ENCODE results near the gene EME1.
"Not testable (repeated sequence)": the region's sequence is repeated elsewhere in the genome, so short reads cannot be mapped to it uniquely, and the experiment has no call there.

The EME1 gene

GRCh38 chr17:50372758-50373556 lies at the start of gene EME1, which contains the start of gene MRPL27:
TSS of gene EME1 (plus strand) at chr17:50373229. CDS start at chr17:50375209, 1,980 bp downstream.
TSS of gene MRPL27 (minus strand) at chr17:50373184. CDS start at chr17:50373170, 14 bp downstream.
- DNase-seq: peak; percentile 86

- no peak for DNase-seq
Observed at GRCh38 chr17:50325906-50326305, 47.1 kb upstream of the EME1 start.

GRCh38 chr17:50326831-50327364 lies 46.1 kb upstream of the EME1 start:
- DNase-seq: no peak

GRCh38 chr17:50328363-50329325 lies 44.4 kb upstream of the EME1 start:
- no peak for DNase-seq

GRCh38 chr17:50329716-50330115 lies 43.3 kb upstream of the EME1 start:
- DNase-seq: no peak

- no peak for DNase-seq
Observed at GRCh38 chr17:50330151-50330775, 42.8 kb upstream of the EME1 start.

GRCh38 chr17:50331085-50331791 lies 41.8 kb upstream of the EME1 start:
- no peak for DNase-seq

- DNase-seq: no peak
Observed at GRCh38 chr17:50332196-50332595, 40.8 kb upstream of the EME1 start.

GRCh38 chr17:50333291-50334057 lies 39.6 kb upstream of the EME1 start:
- DNase-seq: not testable (repeated sequence)

GRCh38 chr17:50337956-50338355 lies 35.1 kb upstream of the EME1 start:
- no peak for DNase-seq

- DNase-seq: no peak
Observed at GRCh38 chr17:50338645-50339044, 34.4 kb upstream of the EME1 start.

GRCh38 chr17:50339381-50339780 lies 33.6 kb upstream of the EME1 start:
- DNase-seq: no peak

GRCh38 chr17:50344731-50345365 lies 28.2 kb upstream of the EME1 start:
- no peak for DNase-seq

- peak; percentile 84 for DNase-seq
Observed at GRCh38 chr17:50345432-50346312, 27.4 kb upstream of the EME1 start, which contains the start of gene XYLT2. TSS of gene XYLT2 (plus strand) at chr17:50346126. CDS start at chr17:50346141, 15 bp downstream.

- peak; percentile 54 for DNase-seq
Observed at GRCh38 chr17:50346313-50347116, 26.5 kb upstream of the EME1 start.

- DNase-seq: no peak
Observed at GRCh38 chr17:50347117-50347893, 25.7 kb upstream of the EME1 start.

GRCh38 chr17:50347894-50348291 lies 25.1 kb upstream of the EME1 start:
- DNase-seq: no peak

All from stimulated activated naive CD4-positive, alpha-beta T cell treated with Interleukin-2 at 50 U/mL for 16 hours (primary cell).